ENCODE results near the gene ITGA11.

DNA sequence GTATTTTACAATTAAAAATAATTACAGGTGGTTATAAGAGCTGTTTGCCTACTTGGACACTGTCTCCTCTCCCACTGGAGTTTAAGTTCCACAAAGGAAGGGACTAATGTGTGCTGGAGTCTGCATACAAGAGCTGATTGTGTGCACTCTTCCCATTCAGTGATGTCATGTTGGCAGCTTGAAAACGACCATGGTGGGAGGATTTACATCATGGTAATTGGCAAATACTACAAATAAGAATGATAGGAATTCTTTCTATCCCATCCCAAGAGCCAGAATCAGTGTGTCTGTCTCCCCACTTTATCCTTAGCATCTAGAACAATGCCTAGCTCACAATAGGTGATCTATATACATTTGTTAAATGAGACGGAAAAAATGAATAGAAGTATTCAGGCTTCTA is 14.1 kb downstream of the ITGA11 start:
- TF ChIP-seq ZFP36L2 (CRISPR knock-in tag; IDR thresholded peaks at IDR 0.05) = no peak
- TF ChIP-seq ELF4 (CRISPR knock-in tag; IDR thresholded peaks at IDR 0.05; ENCODE audit: borderline replicate concordance) = no peak
- TF ChIP-seq, protein P1, sequence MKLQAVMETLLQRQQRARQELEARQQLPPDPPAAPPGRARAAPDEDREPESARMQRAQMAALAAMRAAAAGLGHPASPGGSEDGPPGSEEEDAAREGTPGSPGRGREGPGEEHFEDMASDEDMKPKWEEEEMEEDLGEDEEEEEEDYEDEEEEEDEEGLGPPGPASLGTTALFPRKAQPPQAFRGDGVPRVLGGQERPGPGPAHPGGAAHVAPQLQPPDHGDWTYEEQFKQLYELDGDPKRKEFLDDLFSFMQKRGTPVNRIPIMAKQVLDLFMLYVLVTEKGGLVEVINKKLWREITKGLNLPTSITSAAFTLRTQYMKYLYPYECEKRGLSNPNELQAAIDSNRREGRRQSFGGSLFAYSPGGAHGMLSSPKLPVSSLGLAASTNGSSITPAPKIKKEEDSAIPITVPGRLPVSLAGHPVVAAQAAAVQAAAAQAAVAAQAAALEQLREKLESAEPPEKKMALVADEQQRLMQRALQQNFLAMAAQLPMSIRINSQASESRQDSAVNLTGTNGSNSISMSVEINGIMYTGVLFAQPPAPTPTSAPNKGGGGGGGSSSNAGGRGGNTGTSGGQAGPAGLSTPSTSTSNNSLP (IDR thresholded peaks at IDR 0.05; ENCODE audit: low read depth, low read length) = no peak
- no peak for TF ChIP-seq TBP (CRISPR knock-in tag; IDR thresholded peaks at IDR 0.05)
- TF ChIP-seq, protein P2, sequence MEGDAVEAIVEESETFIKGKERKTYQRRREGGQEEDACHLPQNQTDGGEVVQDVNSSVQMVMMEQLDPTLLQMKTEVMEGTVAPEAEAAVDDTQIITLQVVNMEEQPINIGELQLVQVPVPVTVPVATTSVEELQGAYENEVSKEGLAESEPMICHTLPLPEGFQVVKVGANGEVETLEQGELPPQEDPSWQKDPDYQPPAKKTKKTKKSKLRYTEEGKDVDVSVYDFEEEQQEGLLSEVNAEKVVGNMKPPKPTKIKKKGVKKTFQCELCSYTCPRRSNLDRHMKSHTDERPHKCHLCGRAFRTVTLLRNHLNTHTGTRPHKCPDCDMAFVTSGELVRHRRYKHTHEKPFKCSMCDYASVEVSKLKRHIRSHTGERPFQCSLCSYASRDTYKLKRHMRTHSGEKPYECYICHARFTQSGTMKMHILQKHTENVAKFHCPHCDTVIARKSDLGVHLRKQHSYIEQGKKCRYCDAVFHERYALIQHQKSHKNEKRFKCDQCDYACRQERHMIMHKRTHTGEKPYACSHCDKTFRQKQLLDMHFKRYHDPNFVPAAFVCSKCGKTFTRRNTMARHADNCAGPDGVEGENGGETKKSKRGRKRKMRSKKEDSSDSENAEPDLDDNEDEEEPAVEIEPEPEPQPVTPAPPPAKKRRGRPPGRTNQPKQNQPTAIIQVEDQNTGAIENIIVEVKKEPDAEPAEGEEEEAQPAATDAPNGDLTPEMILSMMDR (CRISPR knock-in tag; IDR thresholded peaks at IDR 0.05) = no peak
- no peak for TF ChIP-seq KDM3A (CRISPR knock-in tag; IDR thresholded peaks at IDR 0.05; ENCODE audit: low read depth)
- no peak for TF ChIP-seq CHD4 (IDR thresholded peaks at IDR 0.05; ENCODE audit: borderline replicate concordance, low read length)
